ENCODE measurements around the gene FANCI. TPM values are rescaled to one million over a fixed set of nuclear protein-coding genes. Genes with fewer than 3 reads are reported as not detected.

The FANCI gene
- total RNA-seq (2014; rRNA removed; shearing (Covaris generic)), result 11.2 and 13.8 TPM in 2 replicates
- polyA plus RNA-seq (2016; fragmentation: Nextera tagmentation; extraction: Ambion mirVana), result 9.6 and 14.2 TPM in 2 replicates

DNA sequence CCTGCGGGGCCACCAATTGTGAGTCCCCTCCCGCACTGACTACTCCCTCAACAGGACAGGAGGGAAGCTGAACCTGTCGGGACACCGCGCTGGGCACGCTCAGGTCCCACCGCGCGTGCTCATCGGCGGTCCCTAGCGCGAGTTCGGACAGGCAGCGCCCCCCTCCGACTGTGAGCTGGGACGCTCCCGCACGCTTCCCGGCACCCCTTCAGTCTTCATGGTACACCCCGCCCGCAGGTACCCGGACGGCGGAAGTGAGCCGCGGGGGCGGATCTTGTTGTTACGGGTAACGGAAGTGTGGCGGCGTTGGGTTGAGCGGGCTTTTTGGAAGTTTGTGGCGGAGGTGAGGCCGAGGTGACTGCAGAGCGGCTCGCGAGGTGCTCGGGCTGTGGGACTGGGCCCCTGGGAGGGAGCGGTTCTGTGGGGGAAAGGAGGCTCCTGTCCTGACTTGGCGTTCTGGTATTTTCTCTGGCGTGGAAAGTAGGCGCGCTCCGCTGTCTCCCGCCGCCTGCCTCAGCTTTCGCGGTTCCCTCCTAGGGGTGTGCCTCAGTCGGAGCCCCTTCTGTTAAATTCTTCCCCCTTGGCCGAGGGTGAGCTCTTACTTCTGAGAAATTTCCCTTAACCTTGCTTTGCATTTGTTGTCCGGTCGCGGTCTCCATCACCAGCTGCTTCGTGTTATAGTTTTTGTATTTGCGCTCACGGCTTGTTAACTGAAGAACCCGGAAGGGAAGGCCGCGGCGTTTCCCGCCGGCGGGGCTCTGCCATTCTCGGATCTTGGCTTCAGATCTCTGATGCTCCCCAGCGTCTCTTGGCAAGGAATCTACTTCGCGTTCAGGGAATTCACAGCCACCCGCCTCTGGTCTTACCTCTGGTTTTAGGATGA is at the start of gene FANCI:
TSS of gene FANCI (plus strand) at position 289 of the 883 bp plus-strand sequence. CDS start 3,669 bp downstream, outside the sequence.
- DNase-seq, result peak; percentile 97
- no peaks in the 10 kb centered on the region for H3K36me3 ChIP-seq (ENCODE audit: low read depth)
- WGBS, 2 experiments (ENCODE audit: low coverage in 1 of 2, low lambda C conversion rate in 2 of 2, missing lambda C conversion rate in 2 of 2), result 1 to 2% methylated on average over 69 of the region's 69 CpGs
- H4K20me1 ChIP-seq (ENCODE audit: insufficient read depth), result no peaks in the 10 kb centered on the region
- H3K27ac ChIP-seq, result peak within 1 kb of the TSS; percentile 12
- no peaks in the 10 kb centered on the region for H3K9me2 ChIP-seq (ENCODE audit: insufficient read depth)
- peaks cover 7% of the 10 kb centered on the region for H3K4me1 ChIP-seq (ENCODE audit: insufficient read depth)
- in situ Hi-C loops (cut with MboI), result no loop called here
- peak within 1 kb of the TSS; percentile 88 for H3K9ac ChIP-seq
- peaks cover 36% of the 10 kb centered on the region for H3K79me2 ChIP-seq (ENCODE audit: insufficient read depth)
- no peaks in the 10 kb centered on the region for H3K27me3 ChIP-seq (replicated peaks; ENCODE audit: insufficient read depth)
- H3K4me3 ChIP-seq, result peak within 1 kb of the TSS; percentile 85
- peak within 1 kb of the TSS; percentile 96 for H3K4me2 ChIP-seq (ENCODE audit: unreplicated experiment)
- peak within 1 kb of the TSS; percentile 98 for H2AFZ ChIP-seq
- no peaks in the 10 kb centered on the region for H3F3A ChIP-seq (ENCODE audit: insufficient read depth)
- TF ChIP-seq EZH2 (IDR thresholded peaks at IDR 0.05; ENCODE audit: insufficient read depth, poor library complexity, severe bottlenecking) (no peak), EZH2phosphoT487 (IDR thresholded peaks at IDR 0.05; ENCODE audit: insufficient read depth, low read depth) (no peak)
- H3K9me3 ChIP-seq (ENCODE audit: low read depth), result no peaks in the 10 kb centered on the region

DNA sequence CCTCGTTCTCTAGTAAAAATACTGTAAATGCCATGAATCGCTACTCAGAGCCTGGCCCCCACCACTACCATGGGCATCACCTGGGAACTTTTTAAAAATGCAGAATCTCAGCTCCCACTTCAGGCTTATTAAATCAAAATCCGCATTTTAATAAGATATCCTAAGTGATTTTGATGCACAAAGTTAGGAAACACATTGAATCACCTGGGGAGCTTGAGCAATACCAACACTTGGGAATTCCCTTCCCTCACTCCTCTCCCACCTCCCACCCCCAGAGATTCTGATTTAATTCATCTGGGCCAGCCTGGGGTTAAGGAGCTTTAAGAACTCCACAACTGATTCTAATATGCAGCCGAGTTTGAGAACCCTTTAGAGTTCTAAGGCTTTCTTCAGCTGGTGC is 49.2 kb upstream of the FANCI start:
- Histone ChIP-seq H3F3A (ENCODE audit: insufficient read depth) (peaks cover 19% of the 10 kb centered on the region; the same call in 1 of the 2 replicates), H3K27me3 (replicated peaks; ENCODE audit: insufficient read depth) (no peaks in the 10 kb centered on the region), H3K27ac (no peak overlapping the region), H3K79me2 (ENCODE audit: insufficient read depth) (no peaks in the 10 kb centered on the region), H3K4me3 (no peak overlapping the region), H3K9ac (no peak overlapping the region), H2AFZ (no peak overlapping the region), H3K4me2 (ENCODE audit: unreplicated experiment) (no peak overlapping the region), H3K9me3 (ENCODE audit: low read depth) (no peaks in the 10 kb centered on the region), H3K4me1 (ENCODE audit: insufficient read depth) (peaks cover 24% of the 10 kb centered on the region), H3K36me3 (ENCODE audit: low read depth) (peaks cover under 1% of the 10 kb centered on the region; the same call in 1 of the 2 replicates), H3K9me2 (ENCODE audit: insufficient read depth) (no peaks in the 10 kb centered on the region), H4K20me1 (ENCODE audit: insufficient read depth) (no peaks in the 10 kb centered on the region)
- TF ChIP-seq EZH2phosphoT487 (IDR thresholded peaks at IDR 0.05; ENCODE audit: insufficient read depth, low read depth), result no peak
- DNase-seq, result no peak
- in situ Hi-C loops (cut with MboI), result loop anchor here (25.0 kb wide), 1 partner anchor 532 kb away; no protein-coding TSS in a partner anchor
- WGBS, 2 experiments (ENCODE audit: low coverage in 1 of 2, low lambda C conversion rate in 2 of 2, missing lambda C conversion rate in 2 of 2), result 72 to 79% methylated on average over 4 of the region's 4 CpGs

DNA sequence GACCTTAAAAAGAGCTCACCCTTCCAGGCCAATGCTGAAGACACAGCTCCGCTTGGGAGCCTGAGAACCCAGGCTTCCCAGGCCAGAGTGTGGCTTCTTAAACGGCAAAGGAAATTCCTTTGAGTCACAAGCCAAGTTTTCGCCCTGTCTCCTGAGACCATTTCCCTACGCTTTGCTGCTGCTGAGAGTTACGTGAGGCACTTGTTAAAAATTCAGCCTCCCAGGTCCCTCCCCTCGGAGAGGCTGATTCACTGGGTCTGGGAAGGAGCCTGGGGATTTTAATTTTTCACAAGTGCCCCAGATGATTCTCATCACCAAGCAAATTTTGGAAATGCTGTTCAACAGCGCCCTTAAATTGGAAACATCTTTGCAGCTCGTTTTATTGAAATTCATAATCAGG is 47.9 kb upstream of the FANCI start:
- DNase-seq, result peak; percentile 91
- Histone ChIP-seq H3K36me3 (ENCODE audit: low read depth) (no peaks in the 10 kb centered on the region), H3K4me1 (ENCODE audit: insufficient read depth) (peaks cover 24% of the 10 kb centered on the region), H3K4me3 (no peak overlapping the region), H3K27me3 (replicated peaks; ENCODE audit: insufficient read depth) (no peaks in the 10 kb centered on the region), H3K9me3 (ENCODE audit: low read depth) (no peaks in the 10 kb centered on the region), H3K79me2 (ENCODE audit: insufficient read depth) (no peaks in the 10 kb centered on the region), H4K20me1 (ENCODE audit: insufficient read depth) (no peaks in the 10 kb centered on the region), H3K9me2 (ENCODE audit: insufficient read depth) (no peaks in the 10 kb centered on the region), H3K27ac (peak overlapping the region; percentile 92), H3K9ac (peak overlapping the region; percentile 70), H3K4me2 (ENCODE audit: unreplicated experiment) (peak overlapping the region; percentile 64), H3F3A (ENCODE audit: insufficient read depth) (peaks cover 19% of the 10 kb centered on the region; the same call in 1 of the 2 replicates), H2AFZ (peak overlapping the region; percentile 11; the same call in 1 of the 2 replicates)
- WGBS, 2 experiments (ENCODE audit: low coverage in 1 of 2, low lambda C conversion rate in 2 of 2, missing lambda C conversion rate in 2 of 2), result 26% methylated on average over 8 of the region's 8 CpGs
- TF ChIP-seq EZH2phosphoT487 (IDR thresholded peaks at IDR 0.05; ENCODE audit: insufficient read depth, low read depth) (no peak), EZH2 (IDR thresholded peaks at IDR 0.05; ENCODE audit: insufficient read depth, poor library complexity, severe bottlenecking) (no peak)
- in situ Hi-C loops (cut with MboI), result loop anchor here (25.0 kb wide), 1 partner anchor 534 kb away; no protein-coding TSS in a partner anchor

DNA sequence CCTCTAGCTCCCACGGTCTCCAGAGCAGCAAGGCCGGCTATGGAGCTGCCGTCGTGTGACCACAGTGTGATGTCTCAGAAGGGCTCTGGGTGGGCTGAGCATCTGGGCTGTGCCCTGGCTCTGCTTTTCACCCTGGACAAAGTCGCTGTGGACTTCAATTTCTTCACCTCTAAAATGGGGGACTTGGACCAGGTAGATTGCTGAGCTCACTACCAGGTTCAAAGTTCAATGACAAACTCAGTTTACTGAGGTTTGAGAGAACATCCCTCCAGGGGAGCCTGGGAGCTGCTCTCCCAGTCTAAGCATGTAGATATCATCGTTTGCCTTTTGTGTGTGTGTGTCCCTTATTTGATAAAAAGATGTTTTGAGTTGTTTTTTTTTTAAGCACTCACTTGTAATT is 47.5 kb upstream of the FANCI start:
- Histone ChIP-seq H3K4me1 (ENCODE audit: insufficient read depth) (peaks cover 24% of the 10 kb centered on the region), H2AFZ (peak overlapping the region; percentile 11; the same call in 1 of the 2 replicates), H3K4me3 (no peak overlapping the region), H3K27ac (peak overlapping the region; percentile 92), H3K9me3 (ENCODE audit: low read depth) (no peaks in the 10 kb centered on the region), H3K4me2 (ENCODE audit: unreplicated experiment) (no peak overlapping the region), H4K20me1 (ENCODE audit: insufficient read depth) (no peaks in the 10 kb centered on the region), H3K79me2 (ENCODE audit: insufficient read depth) (no peaks in the 10 kb centered on the region), H3K36me3 (ENCODE audit: low read depth) (no peaks in the 10 kb centered on the region), H3K27me3 (replicated peaks; ENCODE audit: insufficient read depth) (no peaks in the 10 kb centered on the region), H3K9ac (peak overlapping the region; percentile 55), H3K9me2 (ENCODE audit: insufficient read depth) (no peaks in the 10 kb centered on the region), H3F3A (ENCODE audit: insufficient read depth) (peaks cover 19% of the 10 kb centered on the region; the same call in 1 of the 2 replicates)
- 51 to 57% methylated on average over 6 of the region's 6 CpGs for WGBS, 2 experiments (ENCODE audit: low coverage in 1 of 2, low lambda C conversion rate in 2 of 2, missing lambda C conversion rate in 2 of 2)
- no peak for DNase-seq
- in situ Hi-C loops (cut with MboI), result loop anchor here (25.0 kb wide), 1 partner anchor 534 kb away; no protein-coding TSS in a partner anchor
- TF ChIP-seq EZH2phosphoT487 (IDR thresholded peaks at IDR 0.05; ENCODE audit: insufficient read depth, low read depth) (no peak), EZH2 (IDR thresholded peaks at IDR 0.05; ENCODE audit: insufficient read depth, poor library complexity, severe bottlenecking) (no peak)

Measured in GM23248 (cell line).